OCI-M2 (cell line): ENCODE measurements around the gene MUC21.

Source experiments
- DNase-seq: peaks from one replicate; lab custom pipeline; 2025; ENCODE audit not compliant: unreplicated experiment; lab: John Stamatoyannopoulos, UW

MUC21 gene

DNA sequence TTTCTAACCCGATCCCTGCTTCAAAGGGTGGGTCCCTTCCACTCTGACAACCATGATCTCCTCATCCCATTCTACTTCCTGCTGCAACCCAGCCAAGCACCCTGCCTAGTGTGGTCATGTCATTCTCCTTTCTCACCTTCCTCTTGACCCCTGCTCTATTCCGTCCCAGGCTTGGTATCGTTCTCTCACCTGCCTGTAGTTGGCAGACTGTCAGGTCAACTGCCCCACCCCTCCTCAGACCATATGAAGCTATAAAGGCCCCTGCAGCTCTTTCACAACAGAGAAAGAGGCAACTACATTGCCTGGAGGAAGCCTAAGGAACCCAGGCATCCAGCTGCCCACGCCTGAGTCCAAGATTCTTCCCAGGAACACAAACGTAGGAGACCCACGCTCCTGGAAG, at the start of gene MUC21:
Gene MUC21, plus strand, starts transcription at position 280 of the 400 bp plus-strand sequence. CDS start 241 bp downstream, outside the sequence.
- no peak for DNase-seq

- DNase-seq, result no peak
Observed at GRCh38 chr6:30935018-30935417, 48.5 kb upstream of the MUC21 start.

DNA sequence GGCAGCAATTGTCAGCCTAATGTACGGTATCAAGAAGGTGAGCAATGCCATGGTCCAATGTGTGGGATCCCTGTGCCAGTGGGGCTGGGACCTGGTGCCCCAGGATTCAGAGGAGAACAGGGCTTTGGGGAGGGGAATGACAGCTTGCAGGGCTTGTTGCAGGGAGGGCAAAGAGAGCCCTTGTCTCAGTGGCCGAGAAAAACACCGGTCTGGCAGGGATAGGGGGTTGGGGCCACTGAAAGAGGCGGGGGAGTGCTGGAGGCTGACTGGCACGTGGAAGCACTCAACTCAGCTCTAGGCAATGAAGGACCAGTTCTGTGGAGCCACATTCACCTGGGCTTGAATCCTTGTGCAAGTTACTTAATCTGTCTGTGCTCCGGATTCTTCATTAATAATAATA, 46.3 kb upstream of the MUC21 start:
- DNase-seq, result no peak

DNA sequence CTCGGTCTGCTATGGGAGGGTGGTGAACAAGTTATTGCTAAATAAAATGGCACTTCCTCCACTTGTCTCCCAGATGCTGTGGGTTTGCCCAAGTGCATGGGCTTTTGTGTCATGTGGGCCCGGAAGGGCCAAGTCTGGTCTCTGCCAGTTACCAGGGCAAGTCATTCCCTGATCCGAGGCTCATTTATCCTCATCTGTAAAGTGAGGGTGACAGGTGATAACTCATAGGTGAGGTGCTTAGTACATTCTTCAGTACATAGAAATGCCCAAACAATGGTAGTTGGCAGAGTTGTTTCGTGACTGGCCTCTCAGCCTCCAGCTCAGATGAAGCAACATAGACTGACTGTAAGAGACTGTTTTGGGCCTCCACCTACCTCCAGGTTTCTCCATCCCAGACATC, 44.8 kb upstream of the MUC21 start:
- DNase-seq, result no peak

DNA sequence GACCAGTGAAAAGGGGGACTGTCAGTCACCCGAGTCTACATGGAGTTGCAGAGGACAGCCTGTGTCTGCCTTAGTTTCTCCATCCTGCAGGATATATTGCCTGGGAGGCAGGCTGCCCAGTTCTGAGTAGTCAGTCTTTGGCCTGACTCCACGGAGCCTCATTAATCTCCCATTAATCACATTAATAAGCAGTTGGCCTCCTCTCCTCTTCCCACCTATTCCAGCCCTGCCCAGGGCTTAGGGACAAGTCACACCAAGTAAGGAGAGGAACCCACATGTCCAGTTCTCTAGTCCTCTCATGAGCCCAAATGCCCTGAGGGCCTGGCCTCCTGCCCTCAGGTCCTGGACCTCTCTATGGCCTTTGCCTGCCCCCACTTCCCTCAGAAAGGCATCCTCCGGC, 44.0 kb upstream of the MUC21 start:
- no peak for DNase-seq

GRCh38 chr6:30940361-30940986, 43.0 kb upstream of the MUC21 start, which contains the start of gene MUCL3:
TSS of gene MUCL3 (plus strand) at chr6:30940973. CDS start at chr6:30941000, 27 bp downstream.
- DNase-seq, result no peak

DNA sequence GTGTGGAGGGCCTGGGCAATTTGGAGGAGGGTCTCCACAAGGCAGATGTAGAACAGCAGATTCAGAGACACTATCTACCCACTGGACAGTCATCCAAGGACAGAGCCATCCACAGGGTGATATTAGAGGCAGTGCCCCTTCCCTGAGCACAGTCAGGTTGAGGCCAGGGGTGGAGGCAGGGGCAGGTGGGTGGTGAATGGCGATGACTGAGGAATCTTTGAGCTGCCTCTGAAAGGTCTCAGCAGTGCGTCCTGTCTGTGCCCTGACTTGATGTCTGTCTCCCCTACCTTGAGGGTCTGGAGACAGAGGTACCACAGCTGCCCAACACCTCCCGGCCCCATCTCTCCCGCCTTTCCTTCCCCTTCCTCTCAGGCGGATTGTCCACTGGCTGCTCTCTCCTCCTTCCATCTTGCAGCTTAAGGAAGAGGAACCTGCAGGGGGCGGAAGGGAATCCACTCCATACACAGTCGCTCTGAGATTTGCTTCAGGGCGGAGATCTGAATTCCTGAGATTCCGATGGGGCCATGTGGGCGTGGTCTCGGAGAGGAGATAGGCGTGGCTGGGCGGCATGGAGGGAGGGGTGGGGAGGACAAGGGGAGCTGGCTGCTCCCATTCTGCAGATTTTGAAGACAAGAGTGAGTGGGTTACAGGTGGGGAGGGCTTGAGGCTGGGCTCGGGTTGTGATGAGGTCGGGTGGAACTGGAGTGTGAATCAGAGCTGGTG, 41.0 kb upstream of the MUC21 start:
- no peak for DNase-seq

GRCh38 chr6:30944051-30944450, 39.5 kb upstream of the MUC21 start:
- no peak for DNase-seq

DNA sequence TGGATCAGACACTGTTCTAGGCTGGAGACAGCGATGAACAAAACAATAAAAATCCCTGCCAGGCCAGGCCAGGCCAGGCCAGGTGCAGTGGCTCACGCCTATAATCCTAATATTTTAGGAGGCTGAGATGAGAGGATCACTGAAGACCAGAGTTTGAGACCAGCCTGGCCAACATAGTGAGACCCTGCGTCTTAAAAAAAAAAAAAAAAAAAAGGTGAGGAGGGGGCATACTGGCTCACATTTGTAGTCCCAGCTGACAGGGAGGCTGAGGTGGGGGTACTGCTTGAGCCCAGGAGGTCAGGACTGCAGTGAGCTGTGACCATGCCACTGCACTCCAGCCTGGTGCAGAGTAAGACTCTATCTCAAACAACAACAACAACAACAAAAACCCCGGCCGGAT, 38.2 kb upstream of the MUC21 start:
- DNase-seq, result no peak

GRCh38 chr6:30947231-30947630, 36.3 kb upstream of the MUC21 start:
- DNase-seq, result no peak

- no peak for DNase-seq
Observed at GRCh38 chr6:30948811-30949210, 34.7 kb upstream of the MUC21 start.

DNA sequence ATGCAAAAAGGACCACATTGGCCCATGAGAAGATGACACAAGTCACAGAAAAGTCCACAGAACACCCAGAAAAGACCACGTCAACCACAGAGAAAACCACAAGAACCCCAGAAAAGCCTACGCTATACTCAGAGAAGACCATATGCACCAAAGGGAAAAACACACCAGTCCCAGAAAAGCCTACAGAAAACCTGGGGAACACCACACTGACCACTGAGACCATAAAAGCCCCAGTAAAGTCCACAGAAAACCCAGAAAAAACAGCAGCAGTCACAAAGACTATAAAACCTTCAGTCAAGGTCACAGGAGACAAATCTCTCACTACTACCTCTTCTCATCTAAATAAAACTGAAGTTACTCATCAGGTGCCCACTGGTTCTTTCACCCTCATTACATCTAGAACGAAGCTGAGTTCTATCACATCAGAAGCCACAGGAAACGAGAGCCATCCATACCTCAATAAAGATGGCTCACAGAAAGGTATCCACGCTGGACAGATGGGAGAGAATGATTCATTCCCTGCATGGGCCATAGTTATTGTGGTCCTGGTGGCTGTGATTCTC, 31.5 kb upstream of the MUC21 start:
- DNase-seq, result no peak

GRCh38 chr6:30954631-30955366, 28.7 kb upstream of the MUC21 start:
- DNase-seq, result no peak

GRCh38 chr6:30955367-30956042, 28.0 kb upstream of the MUC21 start:
- DNase-seq, result peak; percentile 69

- no peak for DNase-seq
Observed at GRCh38 chr6:30957716-30958115, 25.8 kb upstream of the MUC21 start.

DNA sequence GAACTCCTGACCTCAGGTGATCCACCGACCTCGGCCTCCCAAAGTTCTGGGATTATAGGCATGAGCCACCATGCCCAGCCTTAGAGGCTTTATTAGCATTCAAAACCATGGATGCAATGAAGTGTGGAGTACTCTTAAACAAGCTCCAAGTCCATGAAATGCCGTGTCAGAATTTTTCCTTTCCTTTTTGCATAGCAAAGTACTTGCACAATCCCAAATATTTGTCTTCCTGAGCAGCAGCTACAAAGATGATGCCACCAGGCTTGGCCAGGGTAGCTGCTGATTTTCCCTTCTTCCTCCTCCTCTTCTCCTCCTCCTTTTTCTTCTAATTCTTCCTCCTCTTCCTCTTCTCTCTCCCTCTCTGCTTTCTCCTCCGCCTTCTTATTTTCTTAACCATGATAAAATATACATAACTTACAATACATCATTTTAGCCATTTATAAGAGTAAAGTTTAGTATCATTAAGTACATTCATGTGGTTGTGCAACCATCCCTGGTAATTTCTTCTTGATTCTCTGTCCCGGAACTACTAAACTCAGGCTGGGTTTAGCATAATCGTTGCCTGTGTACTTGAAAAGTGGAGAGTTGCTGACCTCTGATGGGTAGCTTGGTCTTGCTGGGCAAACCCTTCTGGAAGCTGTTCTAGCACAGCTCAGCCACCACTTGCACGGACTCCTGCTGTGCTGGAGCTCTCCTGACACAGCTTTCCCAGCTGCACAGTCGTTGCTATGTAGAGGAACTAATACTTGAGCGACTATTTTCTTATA, 22.4 kb upstream of the MUC21 start:
- DNase-seq, result no peak

DNA sequence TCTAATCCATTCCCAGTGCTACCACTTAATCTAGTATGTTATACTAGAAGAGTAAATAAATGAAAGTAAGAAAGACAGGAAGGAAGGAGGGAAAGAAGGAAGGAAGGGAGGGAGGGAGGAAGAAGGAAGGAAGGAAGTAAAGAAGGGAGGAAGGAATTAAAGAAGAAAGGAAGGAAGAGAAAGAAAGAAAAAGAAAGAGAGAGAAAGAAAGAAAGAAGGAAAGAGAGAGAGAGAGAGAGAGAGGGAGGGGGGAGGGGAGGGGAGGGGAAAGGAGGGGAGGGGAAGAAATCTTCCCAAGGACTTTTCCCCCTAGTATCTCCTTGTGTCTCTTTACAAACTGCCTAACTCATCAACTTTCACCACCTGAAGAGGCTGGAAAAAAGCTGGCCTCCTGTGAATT, 20.8 kb upstream of the MUC21 start:
- DNase-seq, result no peak

DNA sequence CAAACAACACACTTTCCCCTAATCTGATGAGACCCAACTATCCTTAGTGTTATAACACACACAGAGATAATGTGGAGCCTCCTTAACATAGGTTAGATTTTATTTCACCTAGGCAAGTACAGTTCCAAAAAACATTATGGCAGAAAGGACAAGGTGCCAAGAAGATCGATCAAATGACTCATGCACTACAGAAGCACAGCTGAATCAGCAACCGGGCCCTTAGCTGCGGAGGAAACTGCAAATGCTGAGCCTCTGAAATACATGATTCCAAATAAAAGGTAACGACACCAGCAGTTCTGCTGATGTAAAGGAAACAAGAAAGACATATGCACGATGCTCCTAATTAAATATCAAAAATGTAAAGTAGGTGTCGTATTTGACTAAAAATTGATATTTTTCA, 19.9 kb upstream of the MUC21 start:
- DNase-seq, result no peak

DNA sequence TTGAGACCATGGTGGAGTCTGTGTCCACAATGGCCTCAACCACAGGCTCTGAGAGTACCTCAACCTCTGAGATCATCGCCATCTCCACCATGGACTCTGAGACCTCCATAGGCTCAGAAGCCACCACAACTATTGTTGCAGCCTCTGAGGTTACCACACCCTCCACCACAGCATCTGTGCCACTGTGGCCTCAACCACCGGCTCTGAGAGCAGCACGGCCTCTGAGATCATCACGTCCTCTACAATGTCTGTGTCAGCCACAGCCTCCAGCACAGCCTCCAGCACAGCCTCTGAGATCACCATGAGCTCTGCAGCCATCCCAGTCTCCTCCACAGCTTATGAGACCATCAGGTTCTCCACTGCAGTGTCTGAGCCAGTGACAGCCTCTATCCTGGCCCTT, 19.4 kb upstream of the MUC21 start:
- no peak for DNase-seq

- DNase-seq, result no peak
Observed at GRCh38 chr6:30965140-30965601, 18.3 kb upstream of the MUC21 start.
